Activated CD4-positive, alpha-beta T cell treated with anti-CD3 and anti-CD28 coated beads for 4 hours (primary cell): Measurements from ENCODE around the gene NUCB2.

Source experiments
- DNase-seq, 2 donors: peaks; one replicate each; pipeline ENCODE4 v3.0.0-alpha.2; 2020

The NUCB2 gene

GRCh38 chr11:17272801-17273200, 3.7 kb upstream of the NUCB2 start:
- DNase-seq: no peak

- no peak for DNase-seq
These were observed 3.3 kb upstream of the NUCB2 start for GRCh38 chr11:17273211-17273610.

GRCh38 chr11:17273668-17274282, 2.8 kb upstream of the NUCB2 start:
- DNase-seq: no peak

DNA sequence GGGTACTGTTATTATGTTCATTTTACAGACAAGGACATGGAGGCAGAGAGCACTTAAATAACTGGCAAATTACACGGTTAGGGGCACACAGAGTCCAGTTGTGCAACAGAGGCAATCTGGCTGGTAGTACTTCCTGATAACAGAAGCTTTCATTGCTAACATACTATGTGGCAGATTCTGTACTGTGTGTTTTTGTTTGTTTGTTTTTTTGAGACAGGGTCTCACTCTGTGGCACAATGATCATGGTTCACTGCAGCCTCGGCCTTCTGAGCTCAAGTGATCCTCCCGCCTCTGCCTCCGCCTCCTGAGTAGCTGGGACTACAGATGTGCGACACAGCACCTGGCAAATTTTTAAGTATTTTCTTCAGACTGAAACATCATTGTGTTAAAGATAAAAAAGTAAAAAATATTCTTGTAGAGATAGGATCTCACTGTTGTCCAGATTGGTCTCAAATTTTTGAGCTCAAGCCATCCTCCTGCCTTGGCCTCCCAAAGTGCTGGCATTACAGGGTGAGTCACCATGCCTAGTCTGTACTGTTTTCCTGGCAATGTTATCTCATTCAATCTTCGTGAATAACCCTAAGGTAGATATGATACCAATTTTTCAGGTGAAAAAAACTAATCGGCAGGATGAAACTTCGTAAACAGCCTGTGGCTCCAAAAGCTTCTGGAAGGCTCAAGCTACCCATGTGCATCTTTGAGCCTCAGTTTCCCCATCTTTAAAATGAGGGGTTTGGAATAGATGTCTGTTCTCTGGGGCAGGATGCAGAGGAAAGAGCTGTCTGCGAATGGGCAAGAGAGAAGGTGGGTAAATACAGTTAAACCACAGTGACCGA, 921 bp upstream of the NUCB2 start:
- DNase-seq: no peak

DNA sequence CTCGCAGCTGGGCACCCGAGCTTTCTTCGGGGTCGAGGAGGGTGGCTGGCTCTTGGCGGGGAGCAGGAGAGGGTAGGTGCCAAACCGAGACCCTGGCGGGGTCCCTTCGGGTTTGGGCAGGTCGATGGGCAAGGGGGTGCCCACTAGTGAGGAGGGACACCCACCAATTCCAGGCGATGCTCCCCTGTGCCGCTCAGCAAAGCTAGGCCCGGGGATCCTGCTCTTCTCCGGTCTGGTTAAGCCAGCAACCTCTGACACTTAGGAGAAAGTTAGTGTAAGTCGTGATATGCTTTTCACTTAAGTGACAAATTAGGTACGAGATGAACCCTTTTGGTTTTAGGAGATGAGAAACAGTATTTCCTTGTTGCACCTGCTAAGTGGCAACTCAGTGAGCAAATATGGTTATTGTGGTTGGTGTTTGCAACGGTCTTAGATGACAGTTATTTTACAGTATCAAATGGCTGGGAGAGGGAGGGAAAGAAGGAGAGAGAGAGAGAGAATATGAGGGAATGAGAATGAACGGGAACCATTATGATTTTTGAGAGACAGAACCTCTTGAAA, 565 bp downstream of the NUCB2 start:
- DNase-seq: no peak

DNA sequence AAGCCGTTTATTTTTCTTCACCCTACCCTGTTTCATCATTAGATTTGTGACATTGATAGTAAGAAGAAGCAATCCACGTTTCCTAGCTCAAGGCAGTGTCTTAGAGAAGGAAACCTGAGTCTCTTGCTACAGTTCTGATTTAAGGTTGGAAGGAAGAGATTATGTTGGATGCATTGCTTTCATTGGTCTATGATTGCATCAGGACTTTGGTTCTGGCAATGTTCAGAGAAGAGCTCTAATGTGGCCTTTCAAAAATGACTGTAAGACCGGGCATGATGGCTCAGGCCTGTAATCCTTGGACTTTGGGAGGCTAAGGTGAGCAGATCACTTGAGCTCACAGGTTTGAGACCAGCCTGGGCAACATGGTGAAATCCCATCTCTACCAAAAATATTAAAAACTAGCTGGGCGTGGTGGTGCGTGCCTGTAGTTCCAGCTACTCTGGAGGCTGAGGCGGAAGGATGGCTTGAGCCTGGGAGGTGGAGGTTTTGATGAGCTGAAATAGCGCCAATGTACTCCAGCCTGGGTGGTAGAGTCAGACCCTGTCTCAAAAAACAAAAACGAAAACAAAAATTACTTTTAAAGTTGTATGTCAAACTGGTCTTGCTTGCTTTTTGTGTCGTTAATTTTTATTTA, 4.1 kb downstream of the NUCB2 start:
- DNase-seq: no peak

- DNase-seq: no peak
These were observed 9.8 kb downstream of the NUCB2 start for GRCh38 chr11:17286332-17286731.

DNA sequence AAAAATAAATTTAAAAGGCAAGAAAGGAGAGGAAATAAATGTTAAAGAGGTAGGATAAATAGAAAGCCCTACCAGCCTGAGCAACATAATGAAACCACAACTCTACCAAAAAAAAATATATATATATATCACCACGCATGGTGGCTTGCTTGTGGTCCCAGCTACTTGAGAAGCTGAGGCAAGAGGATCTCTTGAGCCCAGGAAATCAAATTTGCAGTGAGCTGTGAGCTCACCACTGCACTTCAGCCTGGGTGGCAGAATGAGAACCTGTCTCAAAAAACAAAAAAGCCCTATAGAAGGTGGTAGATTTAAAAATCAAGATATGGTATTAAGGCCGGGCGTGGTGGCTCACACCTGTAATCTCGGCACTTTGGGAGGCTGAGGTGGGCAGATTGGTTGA, 10.5 kb downstream of the NUCB2 start:
- no peak for DNase-seq

- no peak for DNase-seq
These were observed 15.2 kb downstream of the NUCB2 start for GRCh38 chr11:17291710-17292109.

DNA sequence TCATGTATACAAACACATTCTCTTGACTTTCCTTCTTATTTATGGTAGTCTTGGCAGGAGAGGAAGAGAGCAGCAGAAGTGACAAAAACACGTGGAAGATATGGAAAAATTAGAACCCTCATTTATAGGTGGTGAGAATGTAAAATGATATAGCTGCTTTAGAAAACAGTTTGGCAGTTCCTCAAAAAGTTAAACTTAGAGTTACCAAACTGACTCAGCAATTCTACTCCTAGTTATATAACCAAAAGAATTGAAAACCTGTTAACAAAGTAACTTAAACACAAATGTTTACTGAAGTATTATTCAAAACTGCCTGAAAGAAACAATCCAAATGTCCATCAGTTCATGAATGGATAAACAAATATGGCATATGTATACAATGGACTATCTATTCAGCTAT, 16.8 kb downstream of the NUCB2 start:
- DNase-seq: no peak

DNA sequence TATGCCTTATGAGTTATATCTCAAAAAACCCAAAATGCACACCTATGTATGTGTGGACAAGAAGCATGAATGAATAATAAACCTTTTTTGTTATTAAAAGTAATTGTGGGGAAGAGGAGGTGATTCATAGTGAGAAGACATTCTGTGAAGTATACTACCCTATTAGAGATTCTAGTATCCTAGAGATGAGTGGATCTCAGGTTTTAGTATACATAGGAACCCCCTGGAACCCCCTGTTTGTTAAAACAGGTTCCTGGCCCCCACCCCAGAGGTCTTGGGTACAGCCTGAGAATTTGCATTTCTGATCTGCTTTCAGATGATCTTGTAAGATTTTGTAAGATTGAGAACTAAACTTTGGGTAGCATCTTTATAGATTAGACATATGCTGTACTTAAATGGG, 17.5 kb downstream of the NUCB2 start:
- DNase-seq: no peak

GRCh38 chr11:17296852-17297559, 20.5 kb downstream of the NUCB2 start:
- DNase-seq: no peak

- no peak for DNase-seq
These were observed 21.8 kb downstream of the NUCB2 start for GRCh38 chr11:17298302-17298701.

- no peak for DNase-seq
These were observed 23.8 kb downstream of the NUCB2 start for GRCh38 chr11:17300372-17300771.

DNA sequence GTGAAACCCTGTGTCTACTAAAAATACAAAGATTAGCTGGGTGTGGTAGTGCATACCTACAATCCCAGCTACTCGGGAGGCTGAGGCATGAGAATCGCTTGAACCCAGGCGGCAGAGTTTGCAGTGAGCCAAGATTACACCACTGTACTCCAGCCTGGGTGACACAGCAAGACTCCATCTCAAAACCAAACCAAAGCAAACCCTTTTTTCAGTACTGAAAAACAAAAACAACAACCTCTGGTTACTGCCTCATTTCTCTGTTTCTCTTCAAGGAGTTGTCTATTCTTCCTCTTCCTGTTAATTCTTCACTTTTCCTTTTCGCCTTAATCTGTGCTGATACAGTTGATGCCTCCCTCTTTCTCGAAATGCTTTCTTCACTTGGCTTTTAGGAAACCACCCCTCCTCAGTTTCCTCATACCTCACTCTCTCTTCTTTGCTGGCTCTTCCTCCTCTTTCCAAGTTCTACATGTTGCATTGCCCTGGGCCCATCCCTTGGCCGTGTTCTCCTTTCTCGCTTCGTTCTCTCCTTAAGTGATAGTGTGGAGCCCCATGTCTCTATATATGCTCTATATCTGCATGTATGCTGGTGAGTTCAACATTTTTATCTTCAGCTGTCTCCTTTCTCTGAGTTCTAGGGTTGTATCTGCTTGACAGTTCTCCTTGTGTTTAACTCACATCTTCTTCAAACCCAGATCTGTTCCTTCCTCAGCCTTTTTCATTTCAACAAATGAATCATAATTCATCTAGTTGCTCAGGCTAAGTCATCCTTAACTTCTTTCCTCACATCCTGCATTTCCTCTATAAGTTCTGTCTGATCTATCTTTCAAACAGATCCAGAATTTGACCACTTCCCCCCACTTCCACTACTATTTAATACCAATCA, 37.1 kb downstream of the NUCB2 start:
- no peak for DNase-seq

DNA sequence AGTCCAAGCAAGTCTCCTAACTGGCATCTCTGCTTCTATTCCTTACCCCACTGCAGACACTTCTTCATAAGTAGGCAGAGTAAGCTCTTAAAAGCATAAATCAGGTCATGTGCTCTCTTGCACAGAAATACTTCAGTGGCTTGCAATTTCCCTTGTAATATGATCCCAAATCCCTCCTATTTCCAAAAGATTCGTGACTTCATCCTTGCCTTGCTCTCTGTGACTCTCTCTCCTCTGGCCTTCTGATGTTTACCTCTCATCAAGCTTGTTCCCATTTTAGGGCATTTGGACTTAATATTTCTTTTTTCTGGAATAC, 37.7 kb downstream of the NUCB2 start:
- no peak for DNase-seq

GRCh38 chr11:17314904-17315426, 38.4 kb downstream of the NUCB2 start:
- no peak for DNase-seq

- DNase-seq: no peak
These were observed 52.4 kb downstream of the NUCB2 start for GRCh38 chr11:17328871-17329494.

DNA sequence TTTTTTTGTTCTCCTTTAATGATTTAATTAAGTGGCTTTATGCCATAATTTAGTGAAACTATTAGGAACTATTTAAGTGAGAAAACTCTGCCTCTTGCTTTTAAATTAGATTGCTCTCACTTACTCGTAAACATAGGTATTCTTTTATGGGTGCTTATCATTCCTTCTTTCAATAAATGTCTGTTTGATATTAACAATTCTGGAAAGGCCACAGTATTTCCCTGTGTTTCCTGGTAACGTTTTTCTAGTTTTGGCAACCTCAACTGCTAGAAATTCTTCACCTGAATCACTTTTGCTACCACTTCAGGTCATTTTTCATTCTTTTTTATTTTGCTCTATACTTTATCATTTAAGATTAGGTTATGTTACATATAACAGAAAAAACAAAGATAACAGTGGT, 55.1 kb downstream of the NUCB2 start:
- DNase-seq: no peak

DNA sequence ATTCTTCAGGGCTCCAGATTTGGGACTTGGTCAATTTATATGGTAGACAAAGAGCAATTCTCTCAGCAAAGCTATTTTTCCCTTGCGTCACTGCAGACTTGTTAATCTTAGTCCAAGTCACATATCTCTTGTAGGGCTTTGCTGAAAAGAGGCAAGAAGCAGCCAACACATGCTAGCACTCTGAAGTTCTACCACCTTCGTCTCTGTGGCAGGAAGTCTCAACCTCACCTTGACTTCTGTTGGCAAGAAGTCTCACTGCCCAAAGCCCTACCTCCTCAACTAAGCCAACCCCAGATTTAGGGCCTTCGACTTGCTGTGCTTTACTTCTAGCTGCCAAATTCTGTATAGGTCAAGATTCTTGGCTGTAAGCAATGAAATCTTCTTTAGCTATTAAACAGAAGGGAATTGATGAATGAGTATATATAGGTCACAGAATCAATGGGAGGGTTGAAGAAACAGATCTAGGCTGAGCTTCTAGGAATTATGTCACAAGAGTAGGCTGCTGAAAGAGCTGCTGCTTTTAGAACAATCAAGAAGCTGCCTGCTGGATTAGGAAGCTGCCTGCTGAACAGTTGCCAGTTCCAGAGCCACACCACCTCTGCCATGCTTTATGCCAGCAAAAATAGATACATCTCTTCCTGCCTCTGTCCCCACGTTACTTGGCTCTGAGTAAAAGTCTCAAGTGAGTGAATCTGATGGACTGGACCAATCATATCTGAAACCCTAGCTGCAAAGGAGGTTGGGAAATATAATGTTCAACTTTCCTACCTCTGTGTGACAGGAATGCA, 57.5 kb downstream of the NUCB2 start:
- DNase-seq: no peak

GRCh38 chr11:17343257-17343656, 66.7 kb downstream of the NUCB2 start:
- DNase-seq: no peak
